HG02970 (cell line): Measurements from ENCODE around the gene PHLDB2.

Experiments
- ATAC-seq: cut with Tn5 transposase; IDR thresholded peaks from one replicate; pipeline ENCODE4 v1.9.1; 2021; ENCODE audit warnings: mild to moderate bottlenecking, moderate library complexity, moderate number of reproducible peaks; ENCODE audit not compliant: unreplicated experiment, low FRiP score

PHLDB2 gene

DNA sequence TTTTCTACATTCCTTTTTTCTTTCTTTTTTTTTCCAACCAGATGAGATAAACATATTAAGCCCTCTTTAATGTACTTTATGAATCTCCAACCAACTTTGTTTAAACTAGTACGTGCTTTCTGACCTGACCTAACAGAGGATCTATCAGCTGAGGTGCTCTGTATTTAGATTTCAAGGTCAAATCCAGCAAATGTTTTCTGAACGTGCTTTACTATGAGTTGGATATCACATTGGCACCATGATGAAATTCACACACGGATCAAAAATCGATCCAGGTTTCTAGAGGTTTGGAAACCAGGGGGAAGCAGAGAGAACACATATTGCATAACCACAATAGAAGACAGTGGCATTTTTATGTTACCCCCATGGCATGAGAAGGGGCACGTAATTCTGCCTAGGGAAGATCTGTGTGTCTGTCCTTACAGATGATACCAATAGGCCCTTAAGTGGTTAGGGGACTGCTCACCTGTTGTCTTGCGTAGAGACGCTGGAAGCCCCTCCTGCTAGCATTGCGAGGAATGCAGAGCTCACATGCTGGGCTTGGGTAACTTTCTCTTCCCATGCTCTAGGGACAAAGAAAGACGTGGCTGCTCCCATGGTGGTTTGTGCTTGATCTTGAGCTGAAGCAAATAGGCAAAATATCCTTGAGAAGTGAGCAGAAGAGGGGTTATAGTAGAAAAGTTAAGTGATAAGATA lies 60.5 kb downstream of the PHLDB2 start:
- ATAC-seq: no peak

DNA sequence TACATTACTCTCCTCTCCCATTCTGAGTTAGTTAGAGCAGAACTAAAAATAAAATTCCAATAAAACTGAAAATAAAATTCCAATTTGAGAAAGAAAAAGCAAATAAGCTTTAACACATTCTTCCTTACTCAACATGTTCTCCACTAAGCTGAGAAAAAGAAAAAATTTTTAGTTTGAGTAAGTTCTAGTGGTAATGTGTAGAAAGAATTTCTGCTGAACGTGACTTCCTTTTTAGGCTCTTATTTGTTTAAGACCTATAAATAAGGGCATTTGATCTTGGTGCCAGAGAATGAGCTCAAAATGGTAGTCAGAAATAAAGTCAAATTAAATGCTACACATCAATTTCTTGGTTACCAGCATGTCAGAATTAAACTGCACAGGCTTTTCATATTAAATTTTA lies 62.1 kb downstream of the PHLDB2 start:
- no peak for ATAC-seq

DNA sequence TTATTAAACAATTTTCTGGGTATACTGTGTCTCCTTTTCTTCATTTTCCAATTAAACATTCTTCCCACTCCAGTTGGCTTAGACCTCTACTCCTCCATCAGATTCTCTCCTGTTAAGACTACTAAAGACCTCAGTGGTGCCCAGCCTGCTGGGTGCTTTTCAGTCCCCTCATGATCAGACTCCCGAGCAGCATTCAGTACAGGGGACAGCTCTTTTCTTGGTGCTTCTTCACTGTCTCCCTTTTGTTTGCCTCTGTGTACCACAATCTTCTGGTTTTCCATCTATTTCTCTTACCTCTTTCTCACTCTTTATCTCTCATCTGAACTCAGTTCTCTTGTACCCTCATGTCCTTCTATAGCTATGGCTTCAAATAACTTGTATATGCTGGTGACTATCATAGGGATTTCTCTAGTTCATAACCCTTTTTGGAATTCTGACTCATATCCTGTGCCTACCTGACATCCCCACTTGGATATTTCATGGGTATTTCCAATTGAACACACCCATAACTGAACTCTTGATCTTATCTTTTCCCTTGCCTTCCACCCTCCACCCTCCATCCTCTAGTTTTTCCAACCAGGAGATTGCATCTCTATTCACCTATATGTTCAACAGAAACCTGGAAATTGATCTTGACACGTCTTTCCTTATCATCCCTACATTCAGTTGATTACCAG lies 64.2 kb downstream of the PHLDB2 start:
- no peak for ATAC-seq

DNA sequence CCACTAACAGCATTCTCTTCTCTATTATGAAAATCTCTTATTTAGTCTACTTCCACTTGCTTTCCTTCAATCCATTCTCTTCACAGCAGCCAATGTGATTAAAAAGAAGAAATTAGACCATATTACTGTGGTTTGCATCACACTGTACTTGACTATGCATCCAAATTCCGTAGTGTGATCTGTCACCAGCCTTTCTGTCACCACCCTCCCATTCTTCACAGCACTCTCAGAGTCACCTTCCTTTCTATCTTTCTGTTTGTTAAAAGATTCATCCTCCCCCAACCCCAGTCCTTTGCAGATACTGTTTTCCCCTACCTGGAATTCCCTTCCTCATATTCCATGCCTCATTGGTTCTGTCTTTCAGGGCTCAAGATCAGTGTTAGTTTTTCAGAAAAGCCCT lies 64.7 kb downstream of the PHLDB2 start:
- ATAC-seq: no peak

DNA sequence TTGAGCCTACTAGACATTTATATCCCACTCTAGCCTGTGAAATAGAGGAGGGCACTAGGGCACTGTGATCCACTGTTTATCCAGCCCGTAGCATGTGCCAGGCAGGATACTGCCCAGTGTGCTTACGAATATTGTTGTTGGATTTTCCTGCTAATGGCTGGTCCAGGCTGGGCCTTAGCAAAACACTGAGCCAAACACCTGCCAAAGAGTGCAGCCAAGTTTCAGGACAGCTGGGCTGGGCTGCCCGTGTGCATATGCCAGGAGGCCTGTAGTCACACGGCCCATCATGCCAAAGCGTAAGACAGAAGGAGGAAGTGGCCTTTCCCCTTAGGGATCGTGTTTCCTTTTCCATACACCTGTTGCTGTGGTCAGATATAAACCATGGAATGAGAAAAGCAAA lies 65.2 kb downstream of the PHLDB2 start:
- no peak for ATAC-seq

DNA sequence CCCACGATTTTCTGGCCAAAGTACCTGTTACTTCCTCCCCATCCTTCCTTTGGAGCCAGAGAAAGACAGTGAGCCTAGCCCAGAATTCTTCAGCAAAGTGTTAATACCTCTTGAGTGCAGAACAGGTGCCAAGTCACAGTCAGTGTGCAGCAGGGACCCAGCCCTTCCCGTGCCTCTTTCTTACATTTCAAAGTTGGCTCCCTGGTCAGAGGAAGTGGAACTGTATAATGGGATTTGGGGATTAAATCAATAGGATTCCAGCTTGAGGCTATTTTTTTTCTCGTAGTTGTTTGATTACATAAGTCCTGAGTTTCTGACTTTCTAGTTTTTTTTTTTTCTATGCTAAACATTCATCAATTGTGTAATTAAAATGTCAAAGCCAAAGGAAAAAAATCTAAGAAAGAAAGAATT lies 67.2 kb downstream of the PHLDB2 start:
- ATAC-seq: no peak

DNA sequence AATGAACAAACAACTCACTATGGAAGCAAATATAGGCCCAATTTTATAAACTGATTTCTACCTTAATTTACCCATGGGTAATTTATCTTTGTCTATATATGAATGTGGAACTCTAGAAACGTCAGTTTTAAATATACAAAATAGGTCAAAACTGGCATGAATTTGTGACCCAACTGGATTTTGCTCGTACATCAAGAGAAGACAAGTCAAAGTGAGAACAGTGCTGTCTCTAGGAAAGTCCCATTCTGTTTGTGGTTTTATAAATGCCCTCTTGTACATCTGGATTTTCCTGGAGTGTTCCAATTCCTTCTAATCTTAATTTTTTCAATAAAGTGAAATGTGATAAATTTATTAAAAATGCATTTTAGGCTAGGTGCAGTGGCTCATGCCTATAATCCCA lies 69.5 kb downstream of the PHLDB2 start:
- ATAC-seq: no peak

DNA sequence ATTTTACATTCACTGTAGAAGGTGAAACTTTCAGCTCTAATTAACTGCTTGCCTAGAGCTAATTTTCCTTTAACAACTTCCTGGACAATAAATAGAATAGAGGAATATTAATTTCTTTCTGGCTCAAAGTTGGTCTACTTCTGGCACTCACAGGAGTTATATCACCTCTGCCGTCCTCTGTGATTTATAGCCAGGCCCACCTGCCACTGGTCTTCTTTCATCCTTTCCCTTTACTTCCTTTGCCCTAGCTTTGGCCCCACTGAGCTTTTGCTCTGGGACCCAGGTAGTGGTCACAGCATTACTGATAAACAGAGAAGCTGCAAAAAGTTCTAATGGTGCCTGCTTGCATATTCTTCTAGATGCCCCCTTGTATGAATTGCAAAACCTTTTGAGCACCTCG lies 70.4 kb downstream of the PHLDB2 start:
- ATAC-seq: no peak

DNA sequence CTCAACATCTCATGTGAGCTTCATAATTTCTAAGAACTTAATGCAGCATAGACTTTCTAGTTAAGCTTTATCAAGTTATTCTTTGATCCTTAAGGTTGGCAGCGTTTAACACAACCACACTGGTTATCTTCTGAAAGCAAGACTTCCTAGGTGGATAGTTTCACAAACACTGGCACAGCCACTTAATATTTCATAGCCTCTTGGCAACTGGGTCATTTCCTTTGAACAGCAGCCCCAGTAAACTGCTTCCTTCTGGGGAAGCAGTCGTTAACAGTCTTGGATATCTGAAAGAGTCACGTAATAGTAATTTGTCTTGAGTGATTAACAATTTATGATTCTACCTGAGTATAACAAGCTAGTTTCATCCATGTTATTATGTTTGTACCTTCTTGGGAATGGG lies 73.9 kb downstream of the PHLDB2 start:
- no peak for ATAC-seq

DNA sequence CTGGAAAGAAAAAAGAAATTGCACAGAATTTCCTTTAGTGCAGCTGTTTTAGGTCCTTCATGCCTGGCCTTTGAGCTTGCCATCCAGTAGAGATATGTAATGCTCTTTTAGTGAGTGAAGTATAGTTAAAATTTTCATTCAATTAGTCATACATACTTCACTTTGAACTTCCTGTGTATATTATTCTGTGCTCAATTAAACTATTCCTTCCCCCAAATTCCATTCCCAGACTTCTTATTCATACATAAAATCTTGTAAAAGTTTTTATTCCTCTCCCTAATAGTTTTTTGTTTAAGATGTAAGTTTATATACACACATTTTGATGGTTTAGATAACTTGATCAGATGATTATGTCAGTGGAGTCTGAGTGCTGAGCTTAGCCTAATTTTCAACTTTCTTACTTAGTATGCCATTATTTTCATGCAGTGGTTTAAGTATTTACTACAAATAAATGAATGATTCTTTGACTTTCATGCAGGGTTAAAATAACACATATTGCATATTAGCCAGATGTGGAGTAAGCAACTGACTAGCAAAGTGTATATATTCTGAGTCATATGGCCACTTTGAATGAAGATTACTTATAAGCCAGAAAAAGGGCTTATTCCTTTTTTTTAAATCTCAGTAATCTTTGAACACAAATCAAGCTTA lies 77.3 kb downstream of the PHLDB2 start:
- ATAC-seq: no peak

DNA sequence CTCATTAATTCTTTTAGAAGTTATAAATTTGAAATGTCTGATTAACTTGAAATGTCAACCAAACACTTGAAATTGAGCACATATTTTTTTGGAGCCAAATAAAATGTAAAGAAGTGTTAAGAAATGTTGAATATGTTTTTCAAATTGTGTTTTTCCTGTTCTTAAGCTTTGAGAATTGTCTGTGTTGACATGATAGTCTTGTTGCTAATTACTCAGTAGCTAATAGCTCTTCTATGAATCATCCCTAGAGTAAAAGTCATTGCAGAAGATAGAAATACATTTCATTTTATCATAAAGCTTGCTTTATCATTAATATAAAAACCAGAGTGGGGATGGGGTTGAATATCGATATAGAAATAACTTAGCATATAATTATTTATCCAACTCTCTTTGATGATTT lies 77.9 kb downstream of the PHLDB2 start:
- ATAC-seq: no peak

DNA sequence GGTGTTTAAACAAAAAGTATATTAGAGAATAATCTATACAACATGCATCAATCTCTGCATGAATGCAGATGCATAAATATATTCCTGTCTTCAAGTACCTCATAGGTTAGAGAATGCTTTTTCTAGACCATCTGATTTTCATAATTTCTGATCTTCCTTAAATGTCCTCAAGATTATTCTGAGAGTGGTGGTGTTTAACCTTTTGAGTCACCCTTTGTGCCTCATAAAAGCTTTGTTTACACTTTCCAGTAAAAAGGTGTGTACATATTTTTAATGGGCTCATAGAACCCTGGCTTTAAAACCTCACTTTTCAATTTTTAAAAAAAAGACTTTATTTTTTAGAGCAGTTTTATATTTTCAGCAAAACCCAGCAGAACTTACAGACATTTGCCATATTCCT lies 78.8 kb downstream of the PHLDB2 start:
- ATAC-seq: no peak

DNA sequence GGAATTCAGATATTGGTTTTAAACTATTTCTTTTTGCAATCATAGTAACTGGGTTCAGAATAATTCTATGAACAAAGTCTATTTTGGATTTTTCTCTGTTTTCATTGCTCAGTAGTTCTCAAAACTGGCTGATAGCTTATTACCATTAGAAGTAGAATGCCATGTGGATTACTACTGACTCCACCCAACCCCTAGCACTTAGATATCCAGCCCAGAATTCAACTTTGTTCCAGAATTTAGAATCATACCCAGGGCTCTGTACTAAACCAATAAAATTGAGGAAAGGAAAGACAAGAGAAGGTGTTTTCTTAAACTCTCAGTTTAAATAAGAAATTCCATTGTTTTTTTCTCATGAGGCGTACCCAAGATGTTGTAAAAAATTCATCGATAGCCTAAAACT lies 80.8 kb downstream of the PHLDB2 start:
- no peak for ATAC-seq

DNA sequence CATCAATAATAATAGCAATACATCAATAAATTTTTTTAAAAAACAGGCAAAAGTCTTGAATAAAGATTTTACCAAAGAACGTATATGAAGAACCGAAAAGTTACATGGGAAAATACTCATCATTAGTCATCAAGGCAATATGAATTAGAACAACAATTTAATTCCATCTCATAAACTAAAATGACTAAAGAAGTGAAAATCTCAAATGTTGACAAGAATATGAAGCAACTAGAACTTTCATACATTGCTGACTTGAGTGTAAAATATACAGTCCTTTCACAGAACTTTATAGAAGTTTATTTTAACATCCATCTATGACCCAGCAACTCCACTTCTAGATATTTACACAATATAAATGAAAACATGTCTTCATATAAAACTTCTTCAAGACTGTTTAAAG lies 84.5 kb downstream of the PHLDB2 start:
- no peak for ATAC-seq

DNA sequence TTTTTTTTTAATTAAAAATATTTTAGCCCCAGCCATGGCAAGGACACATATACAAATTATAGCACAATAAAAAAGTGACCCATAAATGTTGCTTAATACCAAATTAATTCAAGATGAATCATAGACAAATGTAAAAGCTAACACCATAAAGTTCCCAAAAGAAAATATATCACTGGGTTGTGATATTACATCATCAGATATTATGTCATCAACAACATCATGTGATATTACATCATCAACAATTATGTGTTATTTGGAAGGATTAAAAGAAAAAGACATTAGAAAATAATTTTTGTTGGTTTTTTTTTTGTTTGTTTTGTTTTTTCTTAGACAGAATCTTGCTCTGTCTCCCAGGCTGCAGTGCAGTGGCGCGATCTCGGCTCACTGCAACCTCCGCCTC lies 85.3 kb downstream of the PHLDB2 start:
- no peak for ATAC-seq

DNA sequence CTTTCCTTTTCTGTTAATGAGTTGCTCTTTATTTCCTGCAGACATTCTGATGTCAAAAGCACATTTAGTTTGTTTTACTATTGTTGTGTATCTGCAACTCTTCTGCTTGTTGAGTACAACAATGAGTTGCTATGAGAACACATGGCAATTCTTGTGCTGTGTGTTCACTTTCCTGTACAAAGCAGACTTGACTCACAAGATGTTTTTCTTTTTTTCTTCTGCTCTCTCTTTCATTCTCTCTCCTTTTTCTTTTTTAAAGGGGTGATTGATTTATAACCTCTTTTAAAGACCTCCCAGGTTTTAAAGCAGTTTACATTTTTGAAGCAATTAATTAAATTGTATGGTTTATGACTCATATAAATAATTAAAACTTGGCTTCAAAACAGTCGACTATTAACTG lies 88.2 kb downstream of the PHLDB2 start:
- ATAC-seq: no peak

DNA sequence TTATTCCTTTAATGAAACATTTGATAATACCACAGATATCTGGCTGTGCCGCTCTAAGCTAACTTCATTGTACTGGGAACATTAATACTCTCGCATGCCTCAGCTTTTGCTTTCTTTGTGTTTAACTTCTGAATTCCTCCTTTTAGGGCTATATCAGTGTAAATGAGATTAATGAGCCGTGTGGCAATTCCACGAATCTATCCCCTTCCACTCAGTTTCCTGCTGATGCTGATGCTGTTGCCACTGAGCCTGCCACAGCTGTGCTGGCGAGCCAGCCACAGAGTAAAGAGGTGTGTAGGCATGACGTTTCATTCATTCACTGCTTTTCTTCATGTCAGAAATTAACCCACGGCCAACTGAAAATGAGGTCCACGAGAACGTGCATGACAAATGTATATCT lies 89.7 kb downstream of the PHLDB2 start:
- ATAC-seq: no peak

DNA sequence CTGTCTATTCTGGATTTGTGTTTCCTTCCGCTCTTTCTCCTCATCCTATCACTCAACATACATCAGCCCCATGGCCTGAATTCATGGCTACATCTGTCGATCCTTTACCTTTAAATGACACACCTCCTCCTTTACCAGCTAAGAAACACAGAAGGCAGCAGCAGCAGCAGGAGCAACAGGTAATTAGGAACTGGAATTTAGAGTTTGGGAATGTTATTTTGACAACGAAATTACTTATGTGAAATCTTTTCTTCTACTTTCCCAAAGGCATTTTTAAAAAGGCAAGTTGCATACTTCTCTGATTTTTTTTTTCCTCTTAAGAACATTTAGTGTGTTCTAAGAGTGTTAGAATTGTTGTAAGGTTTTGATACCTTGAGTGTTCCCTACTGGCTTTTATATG lies 90.6 kb downstream of the PHLDB2 start:
- ATAC-seq: no peak

DNA sequence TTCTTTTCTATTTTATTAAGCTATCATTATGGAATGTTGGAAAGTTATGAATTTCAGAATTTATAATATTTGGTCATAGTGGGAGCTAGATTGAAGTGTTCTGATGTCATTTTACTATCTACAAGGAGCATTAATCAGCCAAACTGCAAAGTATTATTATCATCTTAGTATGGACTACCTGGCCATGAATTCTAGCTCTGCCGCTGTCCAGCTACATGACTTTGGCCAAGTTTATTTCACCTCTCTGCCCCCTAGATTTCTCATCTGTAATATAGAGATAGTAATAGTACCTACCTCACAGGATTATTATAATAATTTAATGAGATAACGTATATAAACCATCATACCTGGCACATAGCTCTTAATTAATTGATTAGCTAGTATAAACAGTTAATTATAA lies 92.0 kb downstream of the PHLDB2 start:
- no peak for ATAC-seq

DNA sequence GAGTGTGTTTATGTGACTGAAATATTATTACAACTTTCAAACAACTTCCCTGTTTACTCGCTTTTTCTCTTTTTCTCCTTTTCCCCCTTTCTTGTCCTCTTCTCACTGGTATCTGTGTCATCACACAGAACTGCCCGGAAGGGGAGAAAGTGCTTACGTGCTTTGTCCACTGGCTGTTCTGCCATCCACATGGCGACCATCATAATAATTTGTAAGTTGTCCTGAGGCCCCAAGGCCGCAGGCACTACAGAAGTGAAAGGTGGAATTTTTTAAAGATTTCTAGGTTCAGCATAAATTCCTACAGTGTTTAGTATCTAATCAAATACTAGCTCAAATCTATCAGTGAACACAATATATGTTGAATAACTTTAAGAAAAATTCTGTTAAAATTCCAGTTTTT lies 93.0 kb downstream of the PHLDB2 start:
- no peak for ATAC-seq

DNA sequence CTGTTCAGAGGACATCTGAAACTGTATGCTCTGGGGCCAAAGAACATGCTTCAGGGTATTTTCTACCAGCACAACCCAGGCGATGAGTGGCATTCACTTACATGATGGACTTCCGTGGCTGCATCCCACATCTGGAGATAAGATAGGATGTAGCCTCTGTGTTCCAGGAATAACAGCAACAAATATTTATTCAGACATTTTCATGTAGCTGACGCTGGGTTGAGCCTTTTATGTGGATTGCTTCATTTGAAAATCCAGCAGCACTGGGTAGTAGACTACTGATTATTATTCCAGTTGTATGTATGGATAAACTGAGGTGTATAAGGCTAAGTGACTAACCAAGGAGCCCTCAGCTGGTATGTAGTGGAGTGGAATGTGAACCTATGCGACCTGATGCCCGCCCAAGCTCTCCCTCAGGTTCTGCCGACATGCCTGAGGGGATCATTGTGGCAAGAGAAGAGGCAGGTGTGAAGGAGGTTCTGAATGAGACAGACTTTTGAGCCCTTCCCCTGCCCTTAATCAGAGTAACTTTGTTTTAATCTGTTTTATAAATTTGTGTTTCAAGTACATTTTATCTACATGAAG lies 93.9 kb downstream of the PHLDB2 start:
- ATAC-seq: no peak
